GM19099 (cell line): ENCODE data around the gene RASEF.

ENCODE experiments used
- POLR2A ChIP-seq: IDR thresholded peaks from 3 replicates; pipeline ENCODE4 v1.6.1; 2011; ENCODE audit warnings: low read depth; ENCODE audit not compliant: insufficient read length; ENCODE audit errors: extremely low read depth

RASEF gene

GRCh38 chr9:83027153-83027891 is 35.6 kb downstream of the RASEF start:
- no peak for TF ChIP-seq POLR2A

DNA sequence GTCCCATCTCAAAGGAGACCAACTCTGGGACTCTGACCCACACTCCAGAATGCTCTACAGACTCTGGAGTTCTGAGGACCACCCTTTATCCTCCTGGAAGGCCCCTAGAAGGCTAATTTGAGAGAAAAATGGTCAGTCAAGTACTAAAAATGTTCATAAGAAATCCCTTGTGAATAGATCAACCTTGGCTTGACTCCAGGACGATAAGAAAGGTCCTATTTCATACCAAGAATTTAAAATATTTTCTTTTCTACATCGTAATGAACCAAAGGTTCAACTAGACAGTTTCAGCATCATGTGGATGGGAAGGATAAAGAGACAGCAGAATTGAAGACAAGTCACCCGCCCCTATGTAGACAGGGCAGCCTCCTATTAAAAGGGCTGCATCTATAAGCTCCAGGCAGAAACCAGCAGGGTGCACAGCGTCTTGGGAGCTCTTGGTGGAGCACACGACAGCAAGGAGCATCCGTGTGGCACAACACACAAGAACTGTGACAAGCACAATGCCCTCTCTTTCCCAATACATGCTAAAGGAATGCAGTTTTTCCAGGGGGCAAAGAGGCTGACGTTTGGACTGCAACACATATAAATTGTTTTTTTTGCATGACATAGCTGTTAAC is 38.3 kb downstream of the RASEF start:
- TF ChIP-seq POLR2A, result no peak

- TF ChIP-seq POLR2A, result no peak
Measured at GRCh38 chr9:83023151-83023550, 39.8 kb downstream of the RASEF start.

- no peak for TF ChIP-seq POLR2A
Measured at GRCh38 chr9:83020864-83021263, 42.1 kb downstream of the RASEF start.

- no peak for TF ChIP-seq POLR2A
Measured at GRCh38 chr9:83020327-83020726, 42.6 kb downstream of the RASEF start.

- TF ChIP-seq POLR2A, result no peak
Measured at GRCh38 chr9:83019246-83019645, 43.7 kb downstream of the RASEF start.

DNA sequence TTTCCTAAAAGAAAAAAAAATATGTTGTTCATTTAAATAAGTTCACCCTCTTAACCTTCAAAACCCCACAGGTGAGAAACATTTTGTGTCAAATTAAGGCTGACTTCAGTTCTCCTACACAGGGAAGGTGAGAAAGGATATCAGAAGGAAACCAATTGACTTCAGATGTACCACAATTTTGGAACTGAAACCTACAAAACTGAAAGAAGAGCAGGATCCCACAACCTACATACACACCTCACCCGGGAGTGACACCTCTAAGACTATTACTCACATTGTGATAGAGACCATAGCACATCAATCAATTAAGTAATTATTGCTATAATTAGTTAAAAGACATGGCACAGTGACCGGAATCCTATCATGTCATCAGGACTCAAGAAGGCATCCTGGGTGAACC is 47.0 kb downstream of the RASEF start:
- no peak for TF ChIP-seq POLR2A

DNA sequence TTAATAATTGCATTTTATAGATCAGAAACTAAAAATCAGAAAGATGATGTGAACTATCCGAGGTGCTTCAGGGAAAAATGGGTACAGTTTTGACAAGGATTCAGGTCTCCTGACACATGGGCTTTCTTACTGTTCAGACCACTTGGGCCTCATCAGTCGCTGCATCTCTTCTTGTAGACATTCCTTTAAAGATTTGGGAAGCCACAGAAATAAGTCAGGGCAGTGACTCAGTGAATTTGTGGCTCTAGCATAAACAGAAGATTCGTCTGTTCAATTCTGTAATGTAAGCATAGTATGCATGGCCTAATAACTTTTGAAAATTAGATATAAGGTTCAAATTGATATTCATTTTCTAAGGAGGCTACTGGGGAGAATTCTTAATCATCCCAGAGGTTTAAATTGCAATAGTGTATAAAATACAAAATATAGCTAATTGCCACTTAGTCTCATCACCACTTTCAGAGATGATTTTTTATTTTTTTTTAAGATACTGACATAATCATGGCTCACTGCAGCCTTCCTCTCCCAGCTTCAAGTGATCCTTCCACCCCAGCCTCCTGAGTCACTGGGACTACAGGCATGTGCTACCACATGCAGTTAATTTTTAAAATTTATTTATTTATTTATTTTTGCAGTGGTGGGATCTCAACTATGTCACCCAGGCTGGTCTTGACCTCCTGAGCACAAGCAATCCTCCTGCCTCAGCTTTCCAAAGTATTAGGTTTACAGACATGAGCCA is 48.9 kb downstream of the RASEF start:
- no peak for TF ChIP-seq POLR2A

- no peak for TF ChIP-seq POLR2A
Measured at GRCh38 chr9:83012922-83013838, 49.8 kb downstream of the RASEF start.

GRCh38 chr9:83012168-83012921 is 50.6 kb downstream of the RASEF start:
- no peak for TF ChIP-seq POLR2A

DNA sequence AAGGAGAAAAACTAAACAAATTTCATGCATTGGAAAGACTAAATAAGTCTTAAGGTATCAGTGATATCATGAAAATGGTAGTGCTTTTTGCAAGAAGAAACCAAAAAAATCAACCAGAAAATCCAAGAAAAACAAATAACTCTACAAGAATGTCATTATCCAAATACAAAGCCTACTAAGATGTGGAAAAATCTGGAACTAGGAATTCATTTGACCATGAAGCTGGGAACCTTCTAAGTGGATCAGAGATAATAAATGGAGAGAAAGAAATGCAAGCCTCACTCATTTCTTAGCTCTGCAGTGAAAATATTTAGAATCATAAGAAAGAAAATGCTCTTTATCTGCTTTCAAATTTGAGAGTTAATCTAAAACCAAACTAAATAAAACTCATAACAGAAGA is 51.3 kb downstream of the RASEF start:
- TF ChIP-seq POLR2A, result no peak

- TF ChIP-seq POLR2A, result no peak
Measured at GRCh38 chr9:83007521-83008300, 55.2 kb downstream of the RASEF start.

DNA sequence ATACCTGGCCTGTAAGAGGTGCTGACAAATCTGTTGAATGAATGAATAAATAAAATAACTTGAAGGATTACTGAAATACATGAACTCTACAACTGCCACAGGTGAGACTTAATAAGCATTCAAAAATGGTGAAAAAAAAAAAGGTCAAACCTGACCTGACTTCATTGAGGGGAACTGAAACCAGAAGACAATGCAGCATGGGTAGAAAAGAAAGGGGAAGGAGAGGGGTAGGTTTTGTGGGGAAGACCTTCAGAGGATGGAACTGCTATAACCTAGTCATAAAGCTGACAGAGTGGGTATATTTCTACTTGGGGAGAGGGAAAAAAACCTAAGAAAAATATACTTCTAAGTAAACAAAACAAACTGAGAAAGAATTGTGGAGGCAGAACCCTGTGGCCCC is 56.6 kb downstream of the RASEF start:
- no peak for TF ChIP-seq POLR2A
